Activated CD8-positive, alpha-beta T cell treated with anti-CD3 and anti-CD28 coated beads for 36 hours (primary cell): ENCODE measurements around the gene PIEZO1. TPM values are rescaled to one million over a fixed set of nuclear protein-coding genes. Genes with fewer than 3 reads are reported as not detected.

Experiments used
- ATAC-seq: fragments of 200-7000 bp; cut with Tn5 transposase; one replicate; pipeline ENCODE4 v1.10.0; 2021; ENCODE audit warnings: mild to moderate bottlenecking, moderate library complexity
- CTCF ChIA-PET: fragments of 350-600 bp; sonication (Branson Sonifier 250); formaldehyde crosslinking; loops from one replicate; lab custom pipeline; 2021; ENCODE audit warnings: antibody characterized with exemption; lab: Charles Lee
- POLR2A ChIA-PET: fragments of 350-600 bp; sonication (Branson Sonifier 250); formaldehyde crosslinking; loops from one replicate; lab custom pipeline; 2021; ENCODE audit warnings: antibody characterized with exemption; lab: Charles Lee
- DNase-seq: peaks from one replicate; pipeline ENCODE4 v3.0.0-alpha.2; 2020
- H3K27ac Mint-ChIP-seq: one replicate; pipeline ENCODE4 v1.8.0; 2021; ENCODE audit warnings: mild to moderate bottlenecking, mixed read lengths
- H3K27me3 Mint-ChIP-seq: one replicate; pipeline ENCODE4 v1.8.0; 2021; ENCODE audit warnings: mixed read lengths
- H3K36me3 Mint-ChIP-seq: one replicate; pipeline ENCODE4 v1.8.0; 2021; ENCODE audit warnings: low read depth, mixed read lengths
- H3K4me1 Mint-ChIP-seq: one replicate; pipeline ENCODE4 v1.8.0; 2021; ENCODE audit warnings: low read depth, mixed read lengths
- H3K4me3 Mint-ChIP-seq: one replicate; pipeline ENCODE4 v1.8.0; 2021; ENCODE audit warnings: mild to moderate bottlenecking, moderate library complexity, mixed read lengths
- H3K9me3 Mint-ChIP-seq: one replicate; pipeline ENCODE4 v1.8.0; 2021; ENCODE audit warnings: mixed read lengths
- intact Hi-C: fragments of 100-400 bp; cut with micrococcal nuclease; formaldehyde crosslinking; loops from one replicate; pipeline ENCODE4 v1.10.0; 2022
- total RNA-seq, 2 experiments: library from RNA; stranded (reverse); gene quantifications; one replicate each; pipeline ENCODE4 v1.2.3, GENCODE V29; 2021
- TF ChIP-seq, protein P1 (sequence below): fragments of 200-600 bp; IDR thresholded peaks from one replicate; pipeline ENCODE4 v1.8.0; 2022; ENCODE audit warnings: antibody characterized with exemption, mild to moderate bottlenecking

Gene PIEZO1
- total RNA-seq, 2 experiments from 2014 or later, result 87.7 to 91.8 TPM

DNA sequence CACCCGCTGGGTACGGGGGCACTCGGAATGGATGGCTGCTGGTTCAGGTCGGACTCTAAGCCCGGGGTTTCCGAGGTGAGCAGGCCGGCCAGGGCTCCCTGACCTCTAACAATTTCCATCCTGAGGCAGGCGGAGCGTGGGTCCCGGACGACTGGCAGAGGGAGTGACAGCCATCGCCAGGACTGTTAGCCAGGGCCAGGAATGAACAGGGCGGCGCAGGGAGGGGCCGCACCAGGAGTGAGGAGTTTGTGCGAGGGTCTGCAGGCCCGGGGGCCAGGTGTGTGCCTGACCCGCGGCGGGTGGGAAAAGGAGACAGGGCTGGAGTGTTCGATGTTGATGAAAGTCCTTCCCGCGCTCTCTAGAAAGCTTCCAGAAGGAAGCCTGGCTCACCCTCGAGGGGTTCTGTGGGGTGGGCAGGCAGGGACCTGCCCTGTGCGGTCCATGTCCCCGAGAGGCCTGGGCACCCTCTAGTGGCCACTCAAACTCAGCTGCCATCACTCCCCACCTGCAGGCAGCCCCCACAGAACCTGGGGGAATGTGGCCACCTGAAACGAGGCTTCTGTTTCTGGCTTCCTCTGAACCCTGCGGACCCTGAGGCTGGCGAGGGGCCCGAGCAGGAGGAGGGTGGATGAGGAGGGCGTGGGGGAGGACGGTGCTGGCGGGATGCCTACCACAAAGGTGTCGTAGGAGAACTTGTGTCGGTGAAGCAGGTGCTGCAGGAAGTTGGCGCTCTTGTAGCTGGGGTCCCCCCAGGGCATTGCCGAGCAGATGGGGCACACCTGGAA, 87.0 kb downstream of the PIEZO1 start:
- intact Hi-C loops, result no loop called here
- no peak overlapping the region for H3K27ac Mint-ChIP-seq
- H3K9me3 Mint-ChIP-seq, result no peaks in the 10 kb centered on the region
- POLR2A ChIA-PET, result interaction anchor here (0.9 kb wide), 1 partner anchor 52 kb away, joined by 3 read pairs; no protein-coding TSS in a partner anchor
- H3K4me1 Mint-ChIP-seq, result peaks cover 39% of the 10 kb centered on the region
- no peak for ATAC-seq
- no peak overlapping the region for H3K4me3 Mint-ChIP-seq
- TF ChIP-seq, protein P1, sequence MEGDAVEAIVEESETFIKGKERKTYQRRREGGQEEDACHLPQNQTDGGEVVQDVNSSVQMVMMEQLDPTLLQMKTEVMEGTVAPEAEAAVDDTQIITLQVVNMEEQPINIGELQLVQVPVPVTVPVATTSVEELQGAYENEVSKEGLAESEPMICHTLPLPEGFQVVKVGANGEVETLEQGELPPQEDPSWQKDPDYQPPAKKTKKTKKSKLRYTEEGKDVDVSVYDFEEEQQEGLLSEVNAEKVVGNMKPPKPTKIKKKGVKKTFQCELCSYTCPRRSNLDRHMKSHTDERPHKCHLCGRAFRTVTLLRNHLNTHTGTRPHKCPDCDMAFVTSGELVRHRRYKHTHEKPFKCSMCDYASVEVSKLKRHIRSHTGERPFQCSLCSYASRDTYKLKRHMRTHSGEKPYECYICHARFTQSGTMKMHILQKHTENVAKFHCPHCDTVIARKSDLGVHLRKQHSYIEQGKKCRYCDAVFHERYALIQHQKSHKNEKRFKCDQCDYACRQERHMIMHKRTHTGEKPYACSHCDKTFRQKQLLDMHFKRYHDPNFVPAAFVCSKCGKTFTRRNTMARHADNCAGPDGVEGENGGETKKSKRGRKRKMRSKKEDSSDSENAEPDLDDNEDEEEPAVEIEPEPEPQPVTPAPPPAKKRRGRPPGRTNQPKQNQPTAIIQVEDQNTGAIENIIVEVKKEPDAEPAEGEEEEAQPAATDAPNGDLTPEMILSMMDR, result peak; percentile 56
- peak; percentile 49 for DNase-seq
- peaks cover 34% of the 10 kb centered on the region for H3K36me3 Mint-ChIP-seq
- CTCF ChIA-PET, result no interaction called here
- H3K27me3 Mint-ChIP-seq, result no peaks in the 10 kb centered on the region

GRCh38 chr16:88697116-88697830, 87.7 kb downstream of the PIEZO1 start:
- ChIA-PET CTCF (no interaction called here), POLR2A (no interaction called here)
- no peak overlapping the region for H3K4me3 Mint-ChIP-seq
- intact Hi-C loops, result no loop called here
- no peaks in the 10 kb centered on the region for H3K27me3 Mint-ChIP-seq
- no peak for DNase-seq
- H3K27ac Mint-ChIP-seq, result peak overlapping the region; percentile 30
- peaks cover 45% of the 10 kb centered on the region for H3K4me1 Mint-ChIP-seq
- H3K9me3 Mint-ChIP-seq, result no peaks in the 10 kb centered on the region
- peaks cover 27% of the 10 kb centered on the region for H3K36me3 Mint-ChIP-seq
- ATAC-seq, result no peak
- TF ChIP-seq, protein P1, result no peak

DNA sequence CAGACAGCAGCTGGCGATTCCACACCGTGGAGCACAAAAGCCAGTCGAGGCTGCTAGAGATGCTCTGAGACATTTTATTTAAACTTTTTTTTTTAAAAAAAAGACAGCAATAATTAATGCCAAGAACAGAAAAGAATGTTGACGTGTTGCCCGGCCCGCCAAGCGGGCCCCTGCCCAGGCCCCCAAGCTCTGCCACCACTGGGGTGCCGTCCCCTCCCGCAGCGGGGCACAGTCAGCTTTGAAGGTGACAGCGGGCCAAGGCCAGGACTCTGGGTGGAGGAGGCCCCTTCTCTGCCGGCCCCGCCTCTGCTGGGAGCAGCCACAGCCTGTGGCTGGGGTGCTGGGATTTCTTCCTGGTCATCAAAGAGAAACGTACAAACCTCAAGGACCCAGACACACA, 88.6 kb downstream of the PIEZO1 start:
- intact Hi-C loops, result no loop called here
- H3K9me3 Mint-ChIP-seq, result no peaks in the 10 kb centered on the region
- ChIA-PET POLR2A (no interaction called here), CTCF (no interaction called here)
- H3K36me3 Mint-ChIP-seq, result peaks cover 21% of the 10 kb centered on the region
- peaks cover 47% of the 10 kb centered on the region for H3K4me1 Mint-ChIP-seq
- TF ChIP-seq, protein P1, result no peak
- H3K27me3 Mint-ChIP-seq, result no peaks in the 10 kb centered on the region
- no peak overlapping the region for H3K4me3 Mint-ChIP-seq
- DNase-seq, result no peak
- no peak for ATAC-seq
- no peak overlapping the region for H3K27ac Mint-ChIP-seq

DNA sequence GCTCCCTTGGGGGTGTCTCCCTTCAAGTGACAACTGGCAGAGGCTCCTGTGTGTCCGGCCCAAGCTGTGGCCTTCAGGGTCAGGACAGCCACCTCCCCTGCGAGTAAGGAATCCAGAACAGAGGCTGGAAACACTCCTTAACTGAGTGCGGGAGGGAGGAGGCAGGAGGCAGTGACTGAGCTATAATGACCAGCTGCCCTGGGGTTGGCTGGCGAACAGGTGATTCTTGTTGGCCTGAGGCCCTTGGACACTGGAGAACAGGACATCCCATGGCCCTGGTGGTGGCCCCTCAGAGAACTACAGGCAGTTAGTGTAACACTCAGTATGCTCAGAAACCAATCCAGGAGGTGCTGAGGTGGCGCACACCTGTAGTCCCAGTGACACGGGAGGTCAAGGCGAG, 89.3 kb downstream of the PIEZO1 start:
- H3K36me3 Mint-ChIP-seq, result peaks cover 19% of the 10 kb centered on the region
- peaks cover 52% of the 10 kb centered on the region for H3K4me1 Mint-ChIP-seq
- H3K27me3 Mint-ChIP-seq, result no peaks in the 10 kb centered on the region
- no peak overlapping the region for H3K4me3 Mint-ChIP-seq
- ATAC-seq (no peak), DNase-seq (no peak)
- ChIA-PET POLR2A (no interaction called here), CTCF (no interaction called here)
- TF ChIP-seq, protein P1, result no peak
- intact Hi-C loops, result no loop called here
- H3K9me3 Mint-ChIP-seq, result no peaks in the 10 kb centered on the region
- H3K27ac Mint-ChIP-seq, result peak overlapping the region; percentile 38

DNA sequence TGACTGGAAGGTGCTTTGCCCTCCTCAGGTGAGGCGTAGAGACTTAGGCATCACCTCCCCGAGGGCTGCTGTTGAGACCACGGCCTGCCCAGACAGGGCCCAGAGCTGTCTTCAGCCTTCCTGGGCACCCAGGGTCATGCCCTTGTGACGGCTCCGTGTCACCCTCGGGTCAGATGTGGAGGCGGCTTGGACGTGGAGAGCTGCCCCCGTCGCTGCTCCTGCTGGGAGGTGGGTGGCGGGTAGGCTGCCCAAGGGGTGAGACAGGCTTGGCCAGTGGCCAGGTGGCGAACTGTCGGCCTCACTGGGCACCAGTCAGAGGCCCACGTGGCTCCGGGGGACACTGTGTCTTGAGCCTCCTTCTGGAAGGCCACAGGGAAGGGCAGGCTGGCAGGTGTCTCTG, 89.8 kb downstream of the PIEZO1 start:
- DNase-seq, result no peak
- Mint-ChIP-seq H3K4me3 (no peak overlapping the region), H3K27ac (peak overlapping the region; percentile 38), H3K9me3 (no peaks in the 10 kb centered on the region), H3K4me1 (peaks cover 51% of the 10 kb centered on the region), H3K27me3 (no peaks in the 10 kb centered on the region), H3K36me3 (peaks cover 17% of the 10 kb centered on the region)
- ChIA-PET POLR2A (interaction anchor here (1.5 kb wide), 1 partner anchor 15 kb away, joined by 3 read pairs; no protein-coding TSS in a partner anchor), CTCF (no interaction called here)
- TF ChIP-seq, protein P1, result no peak
- no peak for ATAC-seq
- intact Hi-C loops, result no loop called here
